B cell (primary cell): ENCODE results near the gene UMAD1. TPM values are rescaled to one million over a fixed set of nuclear protein-coding genes. Genes with fewer than 3 reads are reported as not detected.

ENCODE experiments used
- ATAC-seq: fragments of 200-7000 bp; cut with Tn5 transposase; one replicate; pipeline ENCODE4 v1.10.0; 2021; ENCODE audit warnings: low read depth, mild to moderate bottlenecking, moderate number of reproducible peaks, moderate library complexity
- CTCF ChIA-PET: fragments of 350-600 bp; sonication (Branson Sonifier 250); formaldehyde crosslinking; loops from one replicate; lab custom pipeline; 2021; ENCODE audit warnings: antibody characterized with exemption, inconsistent platforms; lab: Charles Lee
- POLR2A ChIA-PET: fragments of 350-600 bp; sonication (Branson Sonifier 250); formaldehyde crosslinking; loops from one replicate; lab custom pipeline; 2021; ENCODE audit warnings: antibody characterized with exemption; lab: Charles Lee
- DNase-seq: peaks from one replicate; pipeline ENCODE4 v3.0.0; 2013
- H2AFZ ChIP-seq: 2 replicates; pipeline ENCODE4 v1.6.1; 2012; ENCODE audit warnings: mild to moderate bottlenecking, low read depth, low read length; ENCODE audit not compliant: insufficient read depth, poor library complexity, severe bottlenecking
- H3K27ac ChIP-seq, 2 donors: 1 replicate in 1 of 2; 2 replicates in 1 of 2; pipeline ENCODE4 v1.5.1; 2012 to 2013; ENCODE audit warnings: low read length in 2 of 2, mild to moderate bottlenecking in 2 of 2, moderate library complexity in 1 of 2
- H3K27me3 ChIP-seq, 4 experiments: fragments of 200-600 bp in 1 of 4; sonication (generic) in 1 of 4; replicated peaks in 1 of 4; 1 replicate in 2 of 4; 2 replicates in 2 of 4; pipeline versions ENCODE4 v1.6.1 to v1.7.0; 2013 to 2016; ENCODE audit warnings: low read length in 3 of 4, mild to moderate bottlenecking in 2 of 4, mixed read lengths in 1 of 4, moderate library complexity in 1 of 4; ENCODE audit not compliant: insufficient read depth in 4 of 4, control insufficient read depth in 3 of 4; ENCODE audit errors: control extremely low read depth in 1 of 4
- H3K36me3 ChIP-seq, 2 experiments: replicated peaks in 1 of 2; 1 replicate in 1 of 2; 2 replicates in 1 of 2; pipeline versions ENCODE4 v1.6.1 to v1.7.1; 2013; ENCODE audit warnings: low read length in 1 of 2; ENCODE audit not compliant: insufficient read depth in 2 of 2, control insufficient read depth in 1 of 2; ENCODE audit errors: control extremely low read depth in 1 of 2, extremely low read depth in 1 of 2
- H3K4me1 ChIP-seq, 2 donors: fragments of 200-600 bp in 1 of 2; sonication (generic) in 1 of 2; 1 replicate in 1 of 2; 2 replicates in 1 of 2; pipeline versions ENCODE4 v1.5.1 to v1.6.1; 2013 to 2017; ENCODE audit warnings: low read length in 2 of 2; ENCODE audit not compliant: control insufficient read depth in 2 of 2, insufficient read depth in 2 of 2
- H3K4me2 ChIP-seq: replicated peaks from 2 replicates; pipeline ENCODE3; 2012; ENCODE audit warnings: mild to moderate bottlenecking, low read depth, low read length; ENCODE audit not compliant: poor library complexity, severe bottlenecking
- H3K4me3 ChIP-seq, 5 experiments: fragments of 200-600 bp in 1 of 5; sonication (generic) in 1 of 5; 1 replicate in 3 of 5; 2 replicates in 2 of 5; pipeline versions ENCODE4 v1.5.1 to v1.7.0; 2011 to 2016; ENCODE audit warnings: low read length in 4 of 5, mild to moderate bottlenecking in 4 of 5, low read depth in 2 of 5, control low read depth in 1 of 5, moderate library complexity in 1 of 5; ENCODE audit not compliant: insufficient read depth in 1 of 5; ENCODE audit errors: control extremely low read depth in 1 of 5, extremely low read depth in 1 of 5
- H3K79me2 ChIP-seq: fragments of 200-600 bp; sonication (generic); one replicate; pipeline ENCODE4 v1.6.0; 2016; ENCODE audit warnings: low read length; ENCODE audit not compliant: control insufficient read depth, insufficient read depth
- H3K9ac ChIP-seq: fragments of 200-600 bp; sonication (generic); 2 replicates; pipeline ENCODE4 v1.6.1; 2017; ENCODE audit warnings: mild to moderate bottlenecking, low read length, moderate library complexity
- H3K9me3 ChIP-seq, 3 donors: one replicate each; pipeline versions ENCODE4 v1.6.1 to v1.7.1; 2013; ENCODE audit warnings: low read length in 2 of 3; ENCODE audit not compliant: control insufficient read depth in 2 of 3, insufficient read depth in 1 of 3; ENCODE audit errors: control extremely low read depth in 1 of 3
- H4K20me1 ChIP-seq: 2 replicates; pipeline ENCODE4 v1.6.0; 2012; ENCODE audit warnings: mild to moderate bottlenecking, low read length; ENCODE audit not compliant: insufficient read depth, control insufficient read depth, poor library complexity, severe bottlenecking
- H3K27ac Mint-ChIP-seq: one replicate; pipeline ENCODE4 v1.8.0; 2021; ENCODE audit warnings: mixed read lengths
- H3K27me3 Mint-ChIP-seq: one replicate; pipeline ENCODE4 v1.8.0; 2021; ENCODE audit warnings: mixed read lengths
- H3K4me1 Mint-ChIP-seq: one replicate; pipeline ENCODE4 v1.8.0; 2021; ENCODE audit warnings: mixed read lengths
- H3K4me3 Mint-ChIP-seq: one replicate; pipeline ENCODE4 v1.8.0; 2021; ENCODE audit warnings: mixed read lengths
- H3K9me3 Mint-ChIP-seq: one replicate; pipeline ENCODE4 v1.8.0; 2022; ENCODE audit warnings: mixed read lengths; ENCODE audit not compliant: insufficient read depth
- EZH2 ChIP-seq: IDR thresholded peaks from 2 replicates; pipeline ENCODE4 v1.6.1; 2012; ENCODE audit warnings: borderline replicate concordance, low read depth, mild to moderate bottlenecking, moderate library complexity, low read length; ENCODE audit not compliant: insufficient read depth, poor library complexity, severe bottlenecking
- WGBS: methylation state at CpG from one replicate; pipeline ENCODE4 v1.1.5; 2013; ENCODE audit warnings: missing lambda C conversion rate; ENCODE audit not compliant: insufficient coverage; 5-methylcytosine and 5-hydroxymethylcytosine counted together
- intact Hi-C: fragments of 100-400 bp; cut with micrococcal nuclease; formaldehyde crosslinking; loops from one replicate; pipeline ENCODE4 v1.10.0; 2022
- polyA plus RNA-seq: library from polyadenylated mRNA; depleted of rRNA; stranded (reverse); fragments of >200 nt; gene quantifications from 2 replicates; pipeline ENCODE4 v1.2.3, GENCODE V29; 2012
- total RNA-seq, 2 donors: library from RNA; stranded (reverse); fragments of 120-200 nt in 1 of 2; gene quantifications; 1 replicate in 1 of 2; 2 replicates in 1 of 2; pipeline versions ENCODE4 v1.2.3 to v1.2.4, GENCODE V29; 2013 to 2022
- TF ChIP-seq, protein P1 (sequence below): fragments of 200-600 bp; IDR thresholded peaks from one replicate; pipeline ENCODE4 v1.8.0; 2022; ENCODE audit warnings: antibody characterized with exemption, mild to moderate bottlenecking

Gene UMAD1
- total and polyA plus RNA-seq, 2 donors (not counting 1 experiment from before 2014, with no cell fraction given), result 11.6 to 25.9 TPM

DNA sequence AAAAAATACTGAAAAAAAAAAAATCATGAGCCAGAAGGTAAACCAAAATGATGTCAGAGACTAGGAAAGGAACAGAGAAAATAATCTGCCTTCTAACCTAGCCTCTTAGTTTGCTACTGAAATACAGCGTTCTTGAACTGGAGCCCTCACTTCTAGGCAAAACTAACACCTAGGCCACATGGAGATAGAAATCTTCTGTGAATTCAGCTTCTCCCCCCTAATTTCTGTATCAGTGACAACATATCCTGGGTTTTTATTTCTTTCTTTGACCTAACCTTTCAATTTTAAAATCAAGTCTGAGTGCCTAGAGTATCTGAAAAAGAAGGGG is 228.0 kb downstream of the UMAD1 start:
- H3K4me3 Mint-ChIP-seq, result no peak overlapping the region
- H2AFZ ChIP-seq, result no peak overlapping the region
- no peaks in the 10 kb centered on the region for H3K79me2 ChIP-seq
- H4K20me1 ChIP-seq, result no peaks in the 10 kb centered on the region
- H3K27me3 Mint-ChIP-seq, result no peaks in the 10 kb centered on the region
- H3K4me1 ChIP-seq, result peaks cover 20 to 24% of the 10 kb centered on the region in 2 donors
- peak overlapping the region; percentile 65 for H3K4me2 ChIP-seq
- H3K9me3 ChIP-seq, result no peaks in the 10 kb centered on the region
- no peak for TF ChIP-seq EZH2
- TF ChIP-seq, protein P1, sequence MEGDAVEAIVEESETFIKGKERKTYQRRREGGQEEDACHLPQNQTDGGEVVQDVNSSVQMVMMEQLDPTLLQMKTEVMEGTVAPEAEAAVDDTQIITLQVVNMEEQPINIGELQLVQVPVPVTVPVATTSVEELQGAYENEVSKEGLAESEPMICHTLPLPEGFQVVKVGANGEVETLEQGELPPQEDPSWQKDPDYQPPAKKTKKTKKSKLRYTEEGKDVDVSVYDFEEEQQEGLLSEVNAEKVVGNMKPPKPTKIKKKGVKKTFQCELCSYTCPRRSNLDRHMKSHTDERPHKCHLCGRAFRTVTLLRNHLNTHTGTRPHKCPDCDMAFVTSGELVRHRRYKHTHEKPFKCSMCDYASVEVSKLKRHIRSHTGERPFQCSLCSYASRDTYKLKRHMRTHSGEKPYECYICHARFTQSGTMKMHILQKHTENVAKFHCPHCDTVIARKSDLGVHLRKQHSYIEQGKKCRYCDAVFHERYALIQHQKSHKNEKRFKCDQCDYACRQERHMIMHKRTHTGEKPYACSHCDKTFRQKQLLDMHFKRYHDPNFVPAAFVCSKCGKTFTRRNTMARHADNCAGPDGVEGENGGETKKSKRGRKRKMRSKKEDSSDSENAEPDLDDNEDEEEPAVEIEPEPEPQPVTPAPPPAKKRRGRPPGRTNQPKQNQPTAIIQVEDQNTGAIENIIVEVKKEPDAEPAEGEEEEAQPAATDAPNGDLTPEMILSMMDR, result no peak
- H3K27me3 ChIP-seq, result no peaks in the 10 kb centered on the region
- H3K9me3 Mint-ChIP-seq, result no peaks in the 10 kb centered on the region
- POLR2A ChIA-PET, result interaction anchor here (0.7 to 1.0 kb wide), 3 partner anchors 36 to 308 kb away, joined by 3 to 5 read pairs (median 5); no protein-coding TSS in a partner anchor
- CTCF ChIA-PET, result interaction anchor here (1.3 to 1.7 kb wide), 2 partner anchors 17 to 187 kb away, joined by 4 to 7 read pairs; no protein-coding TSS in a partner anchor
- no peaks in the 10 kb centered on the region for H3K36me3 ChIP-seq
- no peak overlapping the region for H3K27ac Mint-ChIP-seq
- H3K9ac ChIP-seq, result peak overlapping the region; percentile 28
- ATAC-seq (peak; percentile 26), DNase-seq (no peak)
- H3K4me3 ChIP-seq, result peak overlapping the region in 3 of 5 experiments; percentile 19 to 26 (median 25)
- WGBS, result 20% methylated on average over 1 of the region's 1 CpG
- intact Hi-C loops, result loop anchor here (5.0 kb wide), 1 partner anchor 106 kb away; no protein-coding TSS in a partner anchor
- H3K4me1 Mint-ChIP-seq, result no peaks in the 10 kb centered on the region
- H3K27ac ChIP-seq, result peak overlapping the region; percentile 30 to 65

DNA sequence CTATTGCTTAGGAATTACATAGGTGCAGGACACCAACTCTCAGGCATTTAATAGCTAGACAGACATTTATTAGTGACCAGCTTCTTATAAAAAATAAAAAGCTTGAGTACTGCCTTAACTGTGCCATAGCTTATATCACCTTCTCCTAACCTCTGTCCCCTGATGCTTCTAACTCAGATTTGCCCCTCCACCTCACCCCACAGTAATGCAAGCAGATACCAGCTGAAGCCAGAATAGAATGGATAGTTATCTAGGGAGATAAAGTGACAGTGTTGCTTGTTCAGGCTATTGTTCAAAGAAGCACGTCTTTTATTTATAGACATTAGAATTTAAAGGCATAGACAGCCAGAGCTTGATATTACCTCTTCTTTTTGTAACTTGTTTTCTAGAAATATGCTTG is 228.5 kb downstream of the UMAD1 start:
- POLR2A ChIA-PET, result no interaction called here
- peak overlapping the region; percentile 1 for H3K27ac Mint-ChIP-seq
- no CpG with 5 or more reads among the region's 1 CpG for WGBS

More for the DNA sequence above, 228.5 kb downstream of the UMAD1 start:
- TF ChIP-seq EZH2, result no peak
- TF ChIP-seq, protein P1, result no peak
- intact Hi-C loops, result loop anchor here (5.0 kb wide), 1 partner anchor 107 kb away; no protein-coding TSS in a partner anchor
- Histone ChIP-seq H3K27me3 (no peaks in the 10 kb centered on the region), H3K9me3 (no peaks in the 10 kb centered on the region), H3K36me3 (no peaks in the 10 kb centered on the region), H3K4me3 (no peak overlapping the region), H2AFZ (no peak overlapping the region), H3K27ac (peak overlapping the region in 1 of 2 donors; percentile 65), H4K20me1 (no peaks in the 10 kb centered on the region), H3K9ac (peak overlapping the region; percentile 28), H3K79me2 (no peaks in the 10 kb centered on the region), H3K4me1 (peaks cover 20 to 24% of the 10 kb centered on the region in 2 donors), H3K4me2 (peak overlapping the region; percentile 65)
- DNase-seq (no peak), ATAC-seq (no peak)
- no peak overlapping the region for H3K4me3 Mint-ChIP-seq
- H3K27me3 Mint-ChIP-seq, result no peaks in the 10 kb centered on the region
- no peaks in the 10 kb centered on the region for H3K4me1 Mint-ChIP-seq
- no peaks in the 10 kb centered on the region for H3K9me3 Mint-ChIP-seq
- CTCF ChIA-PET, result interaction anchor here (1.1 to 1.7 kb wide), 2 partner anchors 11 to 188 kb away, joined by 3 to 7 read pairs; no protein-coding TSS in a partner anchor
